ENCODE data around the gene CCNB3. TPM values are rescaled to one million over a fixed set of nuclear protein-coding genes. Genes with fewer than 3 reads are reported as not detected.

The CCNB3 gene
- polyA plus RNA-seq, 1 of the 3 experiments (the other 2 are of a cell fraction), result 1.8 TPM

DNA sequence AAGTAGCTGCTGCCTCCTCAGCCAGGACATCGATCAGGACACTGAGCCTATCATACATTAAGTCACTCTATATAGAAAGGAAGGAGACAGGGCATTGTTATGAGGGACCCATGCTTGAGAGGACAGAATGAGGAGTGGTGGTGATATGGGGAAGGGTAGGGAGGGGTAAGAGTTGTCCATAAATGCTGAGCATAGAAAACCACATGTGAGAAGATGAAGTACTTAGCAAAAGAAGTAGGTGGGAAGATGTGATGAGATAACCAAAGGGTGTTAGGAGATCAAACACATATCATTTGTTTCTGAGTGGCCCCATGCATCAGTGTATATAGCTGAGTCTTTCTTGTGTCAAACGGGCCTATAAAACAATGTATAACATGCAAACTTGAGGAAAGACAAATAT is 182.0 kb downstream of the CCNB3 start:
- no peaks in the 10 kb centered on the region for H3K36me3 ChIP-seq (replicated peaks in 1 of 2; ENCODE audit: control insufficient read depth in 1 of 2, insufficient read depth in 2 of 2, low read length in 1 of 2)

DNA sequence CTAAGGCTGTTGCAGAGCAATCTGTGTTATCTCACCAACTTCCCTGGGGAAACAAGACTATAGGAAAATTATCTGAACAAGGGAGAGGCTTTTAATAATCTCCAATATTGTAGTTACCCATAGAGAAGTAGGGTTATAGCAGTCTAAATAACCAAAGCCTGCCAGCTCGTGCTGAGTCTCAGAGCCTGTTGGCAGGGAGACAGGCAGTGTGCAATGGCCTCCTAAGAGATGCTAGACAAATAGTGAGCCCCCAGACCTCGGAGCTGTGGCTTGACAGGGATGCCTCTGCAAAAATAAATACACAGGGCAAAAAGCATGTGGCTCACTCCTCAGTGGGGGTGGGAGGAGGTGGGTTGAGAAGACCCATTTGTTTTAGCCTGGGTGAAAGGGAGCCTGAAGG is 189.3 kb downstream of the CCNB3 start:
- no peak overlapping the region for H3K4me3 ChIP-seq (ENCODE audit: low read depth in 2 of 2, low read length in 1 of 2)
- H3K9ac ChIP-seq, result no peak overlapping the region
- H3F3A ChIP-seq (replicated peaks; ENCODE audit: insufficient read depth), result no peaks in the 10 kb centered on the region
- H4K20me1 ChIP-seq (ENCODE audit: insufficient read depth), result no peaks in the 10 kb centered on the region
- no peak for DNase-seq
- H3K36me3 ChIP-seq (replicated peaks in 1 of 2; ENCODE audit: control insufficient read depth in 1 of 2, insufficient read depth in 2 of 2, low read length in 1 of 2), result no peaks in the 10 kb centered on the region
- WGBS (ENCODE audit: low lambda C conversion rate), result 6% methylated on average over 2 of the region's 2 CpGs
- no peaks in the 10 kb centered on the region for H3K79me2 ChIP-seq (ENCODE audit: insufficient read depth)
- no peaks in the 10 kb centered on the region for H3K27me3 ChIP-seq (ENCODE audit: insufficient read depth)
- no peaks in the 10 kb centered on the region for H3K9me3 ChIP-seq
- no peak overlapping the region for H3K4me2 ChIP-seq
- no peak overlapping the region for H3K27ac ChIP-seq (ENCODE audit: low read depth in 2 of 2, low read length in 1 of 2)
- no peaks in the 10 kb centered on the region for H3K9me2 ChIP-seq
- H2AFZ ChIP-seq (ENCODE audit: low read depth), result no peak overlapping the region
- CTCF ChIA-PET, result no interaction called here
- H3K4me1 ChIP-seq (ENCODE audit: control insufficient read depth in 1 of 2, insufficient read depth in 2 of 2, low read depth in 1 of 2, low read length in 1 of 2), result no peaks in the 10 kb centered on the region
- POLR2A ChIA-PET, result no interaction called here
- TF ChIP-seq POLR2AphosphoS5 (IDR thresholded peaks at IDR 0.05; ENCODE audit: low read depth, low read length) (no peak), ELF1 (IDR thresholded peaks at IDR 0.05) (no peak), SIN3A (IDR thresholded peaks at IDR 0.05; ENCODE audit: borderline replicate concordance, low read depth, low read length) (no peak), GATA2 (CRISPR knock-in tag; IDR thresholded peaks at IDR 0.05) (no peak), FOXJ3 (CRISPR knock-in tag; IDR thresholded peaks at IDR 0.05) (no peak)
- TF ChIP-seq, protein P1, sequence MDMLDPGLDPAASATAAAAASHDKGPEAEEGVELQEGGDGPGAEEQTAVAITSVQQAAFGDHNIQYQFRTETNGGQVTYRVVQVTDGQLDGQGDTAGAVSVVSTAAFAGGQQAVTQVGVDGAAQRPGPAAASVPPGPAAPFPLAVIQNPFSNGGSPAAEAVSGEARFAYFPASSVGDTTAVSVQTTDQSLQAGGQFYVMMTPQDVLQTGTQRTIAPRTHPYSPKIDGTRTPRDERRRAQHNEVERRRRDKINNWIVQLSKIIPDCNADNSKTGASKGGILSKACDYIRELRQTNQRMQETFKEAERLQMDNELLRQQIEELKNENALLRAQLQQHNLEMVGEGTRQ (IDR thresholded peaks at IDR 0.05; ENCODE audit: borderline replicate concordance, low read depth, low read length), result no peak
- TF ChIP-seq, protein P2, sequence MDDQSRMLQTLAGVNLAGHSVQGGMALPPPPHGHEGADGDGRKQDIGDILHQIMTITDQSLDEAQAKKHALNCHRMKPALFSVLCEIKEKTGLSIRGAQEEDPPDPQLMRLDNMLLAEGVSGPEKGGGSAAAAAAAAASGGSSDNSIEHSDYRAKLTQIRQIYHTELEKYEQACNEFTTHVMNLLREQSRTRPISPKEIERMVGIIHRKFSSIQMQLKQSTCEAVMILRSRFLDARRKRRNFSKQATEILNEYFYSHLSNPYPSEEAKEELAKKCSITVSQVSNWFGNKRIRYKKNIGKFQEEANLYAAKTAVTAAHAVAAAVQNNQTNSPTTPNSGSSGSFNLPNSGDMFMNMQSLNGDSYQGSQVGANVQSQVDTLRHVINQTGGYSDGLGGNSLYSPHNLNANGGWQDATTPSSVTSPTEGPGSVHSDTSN (IDR thresholded peaks at IDR 0.05), result no peak

More for the DNA sequence above, 182.0 kb downstream of the CCNB3 start:
- no peaks in the 10 kb centered on the region for H3K9me2 ChIP-seq
- H3K9me3 ChIP-seq, result no peaks in the 10 kb centered on the region
- no peaks in the 10 kb centered on the region for H3F3A ChIP-seq (replicated peaks; ENCODE audit: insufficient read depth)
- no peaks in the 10 kb centered on the region for H3K4me1 ChIP-seq (ENCODE audit: control insufficient read depth in 1 of 2, insufficient read depth in 2 of 2, low read depth in 1 of 2, low read length in 1 of 2)
- H3K4me3 ChIP-seq (ENCODE audit: low read depth in 2 of 2, low read length in 1 of 2), result no peak overlapping the region
- H4K20me1 ChIP-seq (ENCODE audit: insufficient read depth), result no peaks in the 10 kb centered on the region
- H3K27ac ChIP-seq (ENCODE audit: low read depth in 2 of 2, low read length in 1 of 2), result no peak overlapping the region
- no peak overlapping the region for H2AFZ ChIP-seq (ENCODE audit: low read depth)
- ChIA-PET CTCF (no interaction called here), POLR2A (no interaction called here)
- no peak for DNase-seq
- 6% methylated on average over 2 of the region's 2 CpGs for WGBS (ENCODE audit: low lambda C conversion rate)
- no peak overlapping the region for H3K9ac ChIP-seq
- TF ChIP-seq TAF1 (IDR thresholded peaks at IDR 0.05; ENCODE audit: borderline replicate concordance, low read depth, low read length), result no peak
- TF ChIP-seq RFX5 (IDR thresholded peaks at IDR 0.05; ENCODE audit: low read length), result no peak
- no peak for TF ChIP-seq RXRA (IDR thresholded peaks at IDR 0.05; ENCODE audit: borderline replicate concordance, low read depth)
- no peak for TF ChIP-seq ELF1 (IDR thresholded peaks at IDR 0.05)
- no peak for TF ChIP-seq EP300 (IDR thresholded peaks at IDR 0.05; ENCODE audit: borderline replicate concordance in 1 of 2, low read depth in 1 of 2, low read length in 1 of 2)
- TF ChIP-seq GATA2 (CRISPR knock-in tag; IDR thresholded peaks at IDR 0.05), result no peak
- TF ChIP-seq FOXJ3 (CRISPR knock-in tag; IDR thresholded peaks at IDR 0.05), result no peak
- TF ChIP-seq NFIC (IDR thresholded peaks at IDR 0.05; ENCODE audit: borderline replicate concordance), result no peak
- no peak for TF ChIP-seq FOXM1 (IDR thresholded peaks at IDR 0.05; ENCODE audit: low read depth)
- no peak for TF ChIP-seq FOSL2 (IDR thresholded peaks at IDR 0.05; ENCODE audit: borderline replicate concordance, low read depth)
- TF ChIP-seq, protein P1 (IDR thresholded peaks at IDR 0.05; ENCODE audit: borderline replicate concordance, low read depth, low read length), result no peak
- no peak for TF ChIP-seq MEF2A (IDR thresholded peaks at IDR 0.05; ENCODE audit: borderline replicate concordance, low read depth)
- TF ChIP-seq, protein P3, sequence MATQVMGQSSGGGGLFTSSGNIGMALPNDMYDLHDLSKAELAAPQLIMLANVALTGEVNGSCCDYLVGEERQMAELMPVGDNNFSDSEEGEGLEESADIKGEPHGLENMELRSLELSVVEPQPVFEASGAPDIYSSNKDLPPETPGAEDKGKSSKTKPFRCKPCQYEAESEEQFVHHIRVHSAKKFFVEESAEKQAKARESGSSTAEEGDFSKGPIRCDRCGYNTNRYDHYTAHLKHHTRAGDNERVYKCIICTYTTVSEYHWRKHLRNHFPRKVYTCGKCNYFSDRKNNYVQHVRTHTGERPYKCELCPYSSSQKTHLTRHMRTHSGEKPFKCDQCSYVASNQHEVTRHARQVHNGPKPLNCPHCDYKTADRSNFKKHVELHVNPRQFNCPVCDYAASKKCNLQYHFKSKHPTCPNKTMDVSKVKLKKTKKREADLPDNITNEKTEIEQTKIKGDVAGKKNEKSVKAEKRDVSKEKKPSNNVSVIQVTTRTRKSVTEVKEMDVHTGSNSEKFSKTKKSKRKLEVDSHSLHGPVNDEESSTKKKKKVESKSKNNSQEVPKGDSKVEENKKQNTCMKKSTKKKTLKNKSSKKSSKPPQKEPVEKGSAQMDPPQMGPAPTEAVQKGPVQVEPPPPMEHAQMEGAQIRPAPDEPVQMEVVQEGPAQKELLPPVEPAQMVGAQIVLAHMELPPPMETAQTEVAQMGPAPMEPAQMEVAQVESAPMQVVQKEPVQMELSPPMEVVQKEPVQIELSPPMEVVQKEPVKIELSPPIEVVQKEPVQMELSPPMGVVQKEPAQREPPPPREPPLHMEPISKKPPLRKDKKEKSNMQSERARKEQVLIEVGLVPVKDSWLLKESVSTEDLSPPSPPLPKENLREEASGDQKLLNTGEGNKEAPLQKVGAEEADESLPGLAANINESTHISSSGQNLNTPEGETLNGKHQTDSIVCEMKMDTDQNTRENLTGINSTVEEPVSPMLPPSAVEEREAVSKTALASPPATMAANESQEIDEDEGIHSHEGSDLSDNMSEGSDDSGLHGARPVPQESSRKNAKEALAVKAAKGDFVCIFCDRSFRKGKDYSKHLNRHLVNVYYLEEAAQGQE (IDR thresholded peaks at IDR 0.05; ENCODE audit: low read depth, low read length), result no peak
- TF ChIP-seq NRF1 (IDR thresholded peaks at IDR 0.05; ENCODE audit: low read depth, low read length), result no peak
- no peak for TF ChIP-seq TEAD4 (IDR thresholded peaks at IDR 0.05; ENCODE audit: borderline replicate concordance, insufficient read depth)
- TF ChIP-seq SMC3 (IDR thresholded peaks at IDR 0.05; ENCODE audit: low read depth, low read length), result no peak
- TF ChIP-seq GABPA (IDR thresholded peaks at IDR 0.05; ENCODE audit: low read depth), result no peak
- TF ChIP-seq, protein P4, sequence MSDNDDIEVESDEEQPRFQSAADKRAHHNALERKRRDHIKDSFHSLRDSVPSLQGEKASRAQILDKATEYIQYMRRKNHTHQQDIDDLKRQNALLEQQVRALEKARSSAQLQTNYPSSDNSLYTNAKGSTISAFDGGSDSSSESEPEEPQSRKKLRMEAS (IDR thresholded peaks at IDR 0.05; ENCODE audit: low read depth), result no peak
- H3K4me2 ChIP-seq, result no peak overlapping the region
- H3K27me3 ChIP-seq (ENCODE audit: insufficient read depth), result no peaks in the 10 kb centered on the region; the same call in 1 of the 2 replicates
- no peaks in the 10 kb centered on the region for H3K79me2 ChIP-seq (ENCODE audit: insufficient read depth)

All from SK-N-SH (cell line).